GM12873 (cell line): ENCODE results near the gene AGAP5.

ENCODE experiments used
- TF ChIP-seq, protein P1 (sequence below): IDR thresholded peaks from 2 replicates; pipeline ENCODE4 v1.5.1; 2012; ENCODE audit warnings: low read depth, mild to moderate bottlenecking, moderate library complexity, low read length, control low read depth; ENCODE audit not compliant: insufficient read depth; ENCODE audit errors: missing control alignments

AGAP5 gene

GRCh38 chr10:73734028-73734720 is 36.3 kb upstream of the AGAP5 start:
- TF ChIP-seq, protein P1, sequence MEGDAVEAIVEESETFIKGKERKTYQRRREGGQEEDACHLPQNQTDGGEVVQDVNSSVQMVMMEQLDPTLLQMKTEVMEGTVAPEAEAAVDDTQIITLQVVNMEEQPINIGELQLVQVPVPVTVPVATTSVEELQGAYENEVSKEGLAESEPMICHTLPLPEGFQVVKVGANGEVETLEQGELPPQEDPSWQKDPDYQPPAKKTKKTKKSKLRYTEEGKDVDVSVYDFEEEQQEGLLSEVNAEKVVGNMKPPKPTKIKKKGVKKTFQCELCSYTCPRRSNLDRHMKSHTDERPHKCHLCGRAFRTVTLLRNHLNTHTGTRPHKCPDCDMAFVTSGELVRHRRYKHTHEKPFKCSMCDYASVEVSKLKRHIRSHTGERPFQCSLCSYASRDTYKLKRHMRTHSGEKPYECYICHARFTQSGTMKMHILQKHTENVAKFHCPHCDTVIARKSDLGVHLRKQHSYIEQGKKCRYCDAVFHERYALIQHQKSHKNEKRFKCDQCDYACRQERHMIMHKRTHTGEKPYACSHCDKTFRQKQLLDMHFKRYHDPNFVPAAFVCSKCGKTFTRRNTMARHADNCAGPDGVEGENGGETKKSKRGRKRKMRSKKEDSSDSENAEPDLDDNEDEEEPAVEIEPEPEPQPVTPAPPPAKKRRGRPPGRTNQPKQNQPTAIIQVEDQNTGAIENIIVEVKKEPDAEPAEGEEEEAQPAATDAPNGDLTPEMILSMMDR = no peak

- TF ChIP-seq, protein P1 = no peak
Measured at GRCh38 chr10:73732931-73733623, 35.2 kb upstream of the AGAP5 start.

GRCh38 chr10:73732426-73732825 is 34.5 kb upstream of the AGAP5 start:
- TF ChIP-seq, protein P1 = no peak

GRCh38 chr10:73731588-73732375 is 33.9 kb upstream of the AGAP5 start:
- TF ChIP-seq, protein P1 = no peak

DNA sequence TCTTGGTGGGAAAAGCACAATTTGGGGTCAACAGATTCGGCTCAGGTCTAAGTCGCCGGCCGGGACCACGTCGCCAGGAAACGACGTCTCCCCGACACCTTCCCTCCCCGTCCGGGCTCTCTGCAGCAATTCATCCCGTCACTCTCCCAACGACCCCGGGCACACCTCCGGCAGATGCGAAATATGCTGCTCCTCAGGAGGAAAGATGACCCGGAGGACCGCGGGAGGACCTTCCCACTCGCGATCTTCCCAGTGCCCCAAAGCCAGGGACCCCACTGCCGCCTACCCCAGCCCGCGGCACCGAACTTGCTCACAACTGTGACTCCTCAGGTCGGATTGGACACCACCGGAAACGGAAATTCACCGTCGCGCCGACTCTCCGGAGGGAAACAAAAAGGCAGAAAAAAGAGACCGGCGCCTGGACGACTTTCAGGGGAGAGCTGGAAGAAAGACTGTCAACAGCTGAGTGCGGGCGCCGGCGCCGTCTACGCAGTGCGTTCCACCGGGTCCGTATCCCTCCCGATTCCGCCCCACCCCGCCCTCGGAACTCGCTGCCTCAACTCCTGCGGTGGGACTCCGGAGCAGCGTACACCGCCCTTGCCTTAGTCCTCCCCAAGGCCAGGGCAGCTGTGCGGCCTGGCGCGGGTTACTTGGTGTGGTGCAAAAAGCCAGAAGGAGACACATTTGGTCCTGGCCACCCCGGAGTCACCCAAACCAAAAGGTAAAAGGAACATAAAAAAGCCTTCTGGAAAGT is 32.4 kb upstream of the AGAP5 start:
- TF ChIP-seq, protein P1 = no peak

- TF ChIP-seq, protein P1 = no peak
Measured at GRCh38 chr10:73723516-73723915, 25.6 kb upstream of the AGAP5 start.
